Measurements from ENCODE around the gene SNTG2.

- TF ChIP-seq MYC (IDR thresholded peaks at IDR 0.05; ENCODE audit: insufficient read depth, insufficient read length, insufficient replicate concordance, low read length, severe bottlenecking) = no peak
- no peak for TF ChIP-seq CTCF (IDR thresholded peaks at IDR 0.05 in 2 of 3, conservative IDR thresholded peaks at IDR 0.05 in 1 of 3; ENCODE audit: control insufficient read depth in 2 of 3, extremely low read depth in 1 of 3, insufficient read depth in 1 of 3, low read depth in 3 of 3, low read length in 3 of 3)
- TF ChIP-seq POLR2AphosphoS2 (IDR thresholded peaks at IDR 0.05; ENCODE audit: low read depth, low read length) = no peak
- no peak for TF ChIP-seq GABPA (IDR thresholded peaks at IDR 0.05; ENCODE audit: low read depth)
- no peak for TF ChIP-seq ATF7 (IDR thresholded peaks at IDR 0.05; ENCODE audit: low read depth)
- TF ChIP-seq ZNF622 (IDR thresholded peaks at IDR 0.05) = no peak
- no peak for TF ChIP-seq CREB1 (IDR thresholded peaks at IDR 0.05; ENCODE audit: low read depth)
- TF ChIP-seq EZH2 (IDR thresholded peaks at IDR 0.05; ENCODE audit: borderline replicate concordance, control insufficient read depth, low read depth, low read length) = no peak
- TF ChIP-seq JUNB (IDR thresholded peaks at IDR 0.05) = no peak
- TF ChIP-seq ATF3 (IDR thresholded peaks at IDR 0.05; ENCODE audit: borderline replicate concordance, extremely low read depth, low read depth, low read length) = no peak
- no peak for TF ChIP-seq POLR2AphosphoS5 (IDR thresholded peaks at IDR 0.05; ENCODE audit: low read length)
- no peak for TF ChIP-seq USF2 (IDR thresholded peaks at IDR 0.05; ENCODE audit: borderline replicate concordance, low read depth, low read length)
- TF ChIP-seq CEBPB (IDR thresholded peaks at IDR 0.05; ENCODE audit: borderline replicate concordance in 1 of 2, low read depth in 2 of 2, low read length in 2 of 2) = no peak
Measured at GRCh38 chr2:951224-952006, 766 bp downstream of the SNTG2 start.
